Parathyroid adenoma (tissue), 2 donors: Measurements from ENCODE around the gene BCR.

Experiments used
- H2AFZ ChIP-seq: fragments of 300-600 bp; sonication (generic); one replicate; pipeline ENCODE4 v1.7.0; 2017; ENCODE audit warnings: antibody characterized with exemption, mild to moderate bottlenecking
- H3K27ac ChIP-seq: fragments of 300-600 bp; sonication (generic); one replicate; pipeline ENCODE4 v1.7.0; 2017
- H3K27me3 ChIP-seq: fragments of 300-600 bp; sonication (generic); one replicate; pipeline ENCODE4 v1.7.0; 2017; ENCODE audit warnings: low read length; ENCODE audit not compliant: control insufficient read depth, insufficient read depth
- H3K36me3 ChIP-seq: fragments of 300-600 bp; sonication (generic); one replicate; pipeline ENCODE4 v1.7.0; 2017; ENCODE audit warnings: low read length; ENCODE audit not compliant: control insufficient read depth, insufficient read depth
- H3K4me1 ChIP-seq: fragments of 300-600 bp; sonication (generic); one replicate; pipeline ENCODE4 v1.7.0; 2017; ENCODE audit warnings: control low read depth
- H3K4me2 ChIP-seq: fragments of 300-600 bp; sonication (generic); one replicate; pipeline ENCODE4 v1.7.0; 2017; ENCODE audit warnings: low read length
- H3K4me3 ChIP-seq: fragments of 300-600 bp; sonication (generic); one replicate; pipeline ENCODE4 v1.7.0; 2017; ENCODE audit warnings: low read depth, low read length
- H3K79me2 ChIP-seq: fragments of 300-600 bp; sonication (generic); one replicate; pipeline ENCODE4 v1.7.0; 2017; ENCODE audit warnings: control low read depth
- H3K9ac ChIP-seq: fragments of 300-600 bp; sonication (generic); one replicate; pipeline ENCODE4 v1.7.0; 2017; ENCODE audit warnings: mild to moderate bottlenecking
- H3K9me3 ChIP-seq: fragments of 300-600 bp; sonication (generic); one replicate; pipeline ENCODE4 v1.7.0; 2017; ENCODE audit warnings: low read length; ENCODE audit not compliant: control insufficient read depth
- CTCF ChIP-seq: fragments of 300-600 bp; sonication (generic); IDR thresholded peaks from one replicate; pipeline ENCODE4 v1.7.0; 2017; ENCODE audit warnings: antibody characterized with exemption, mild to moderate bottlenecking
- donor health status: primary hyperparathyroidism.

BCR gene

GRCh38 chr22:23353696-23354095, 173.4 kb downstream of the BCR start:
- H2AFZ ChIP-seq: no peak overlapping the region
- H3K27me3 ChIP-seq: no peaks in the 10 kb centered on the region
- H3K79me2 ChIP-seq: no peaks in the 10 kb centered on the region
- no peaks in the 10 kb centered on the region for H3K9me3 ChIP-seq
- no peak overlapping the region for H3K4me2 ChIP-seq
- no peaks in the 10 kb centered on the region for H3K4me1 ChIP-seq
- no peak overlapping the region for H3K9ac ChIP-seq
- no peak overlapping the region for H3K4me3 ChIP-seq
- H3K27ac ChIP-seq: no peak overlapping the region
- TF ChIP-seq CTCF: no peak
- no peaks in the 10 kb centered on the region for H3K36me3 ChIP-seq

- Histone ChIP-seq H3K27me3 (no peaks in the 10 kb centered on the region), H3K4me2 (no peak overlapping the region), H2AFZ (no peak overlapping the region), H3K9ac (no peak overlapping the region), H3K4me3 (no peak overlapping the region), H3K27ac (no peak overlapping the region), H3K4me1 (no peaks in the 10 kb centered on the region), H3K9me3 (no peaks in the 10 kb centered on the region), H3K79me2 (no peaks in the 10 kb centered on the region), H3K36me3 (no peaks in the 10 kb centered on the region)
- no peak for TF ChIP-seq CTCF
Observed at GRCh38 chr22:23356094-23356493, 175.8 kb downstream of the BCR start.

GRCh38 chr22:23357053-23357452, 176.7 kb downstream of the BCR start:
- H3K79me2 ChIP-seq: no peaks in the 10 kb centered on the region
- H3K36me3 ChIP-seq: no peaks in the 10 kb centered on the region
- no peaks in the 10 kb centered on the region for H3K4me1 ChIP-seq
- H3K9ac ChIP-seq: no peak overlapping the region
- no peak for TF ChIP-seq CTCF
- no peak overlapping the region for H2AFZ ChIP-seq
- H3K27me3 ChIP-seq: no peaks in the 10 kb centered on the region
- H3K27ac ChIP-seq: no peak overlapping the region
- H3K4me2 ChIP-seq: no peak overlapping the region
- H3K9me3 ChIP-seq: no peaks in the 10 kb centered on the region
- H3K4me3 ChIP-seq: no peak overlapping the region

GRCh38 chr22:23359583-23360123, 179.3 kb downstream of the BCR start:
- H3K27ac ChIP-seq: no peak overlapping the region
- no peaks in the 10 kb centered on the region for H3K79me2 ChIP-seq
- no peaks in the 10 kb centered on the region for H3K27me3 ChIP-seq
- no peak overlapping the region for H2AFZ ChIP-seq
- no peaks in the 10 kb centered on the region for H3K36me3 ChIP-seq
- H3K4me3 ChIP-seq: no peak overlapping the region
- no peaks in the 10 kb centered on the region for H3K4me1 ChIP-seq
- no peak overlapping the region for H3K4me2 ChIP-seq
- H3K9me3 ChIP-seq: no peaks in the 10 kb centered on the region
- H3K9ac ChIP-seq: no peak overlapping the region
- no peak for TF ChIP-seq CTCF

GRCh38 chr22:23361676-23362075, 181.4 kb downstream of the BCR start:
- H3K27ac ChIP-seq: no peak overlapping the region
- no peaks in the 10 kb centered on the region for H3K27me3 ChIP-seq
- H3K4me2 ChIP-seq: no peak overlapping the region
- no peaks in the 10 kb centered on the region for H3K4me1 ChIP-seq
- H3K79me2 ChIP-seq: no peaks in the 10 kb centered on the region
- no peaks in the 10 kb centered on the region for H3K36me3 ChIP-seq
- H2AFZ ChIP-seq: no peak overlapping the region
- no peak overlapping the region for H3K9ac ChIP-seq
- no peak overlapping the region for H3K4me3 ChIP-seq
- no peaks in the 10 kb centered on the region for H3K9me3 ChIP-seq
- no peak for TF ChIP-seq CTCF
